ENCODE results near the gene C9orf78. TPM values are rescaled to one million over a fixed set of nuclear protein-coding genes. Genes with fewer than 3 reads are reported as not detected.

The C9orf78 gene
- total and polyA plus RNA-seq, 2 experiments from 2014 or later, result 34.4 to 84.6 TPM

DNA sequence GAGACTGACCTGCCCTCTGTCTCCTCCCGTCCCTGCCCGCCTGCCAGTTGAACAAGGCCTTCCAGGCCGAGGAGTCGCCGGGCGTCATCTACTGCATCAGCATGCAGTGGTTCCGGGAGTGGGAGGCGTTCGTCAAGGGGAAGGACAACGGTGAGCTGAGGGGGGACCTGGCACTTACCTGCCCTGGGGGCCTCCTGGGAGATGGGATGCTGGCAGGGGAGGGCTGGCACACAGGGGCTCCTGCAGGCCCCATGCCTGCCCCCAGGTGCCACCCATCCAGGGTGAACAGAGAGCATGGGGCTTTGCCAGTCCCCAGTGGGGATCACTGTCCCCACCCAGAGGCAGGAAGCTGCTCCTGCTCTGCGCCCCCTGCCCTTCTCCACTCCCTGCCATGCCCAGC, 43.2 kb upstream of the C9orf78 start (continued):
- TF ChIP-seq, protein P1, sequence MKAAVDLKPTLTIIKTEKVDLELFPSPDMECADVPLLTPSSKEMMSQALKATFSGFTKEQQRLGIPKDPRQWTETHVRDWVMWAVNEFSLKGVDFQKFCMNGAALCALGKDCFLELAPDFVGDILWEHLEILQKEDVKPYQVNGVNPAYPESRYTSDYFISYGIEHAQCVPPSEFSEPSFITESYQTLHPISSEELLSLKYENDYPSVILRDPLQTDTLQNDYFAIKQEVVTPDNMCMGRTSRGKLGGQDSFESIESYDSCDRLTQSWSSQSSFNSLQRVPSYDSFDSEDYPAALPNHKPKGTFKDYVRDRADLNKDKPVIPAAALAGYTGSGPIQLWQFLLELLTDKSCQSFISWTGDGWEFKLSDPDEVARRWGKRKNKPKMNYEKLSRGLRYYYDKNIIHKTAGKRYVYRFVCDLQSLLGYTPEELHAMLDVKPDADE (IDR thresholded peaks at IDR 0.05), result no peak
- TF ChIP-seq CREB1 (CRISPR knock-in tag; IDR thresholded peaks at IDR 0.05; ENCODE audit: low read depth) (no peak), ZNF114 (CRISPR knock-in tag; IDR thresholded peaks at IDR 0.05) (no peak), EZH2 (IDR thresholded peaks at IDR 0.05; ENCODE audit: low read depth, unreplicated experiment) (no peak), NANOG (IDR thresholded peaks at IDR 0.05; ENCODE audit: borderline replicate concordance) (no peak), STAT1 (IDR thresholded peaks at IDR 0.05; ENCODE audit: unreplicated experiment) (no peak), JUNB (IDR thresholded peaks at IDR 0.05; ENCODE audit: unreplicated experiment) (no peak), ZNF331 (CRISPR knock-in tag; IDR thresholded peaks at IDR 0.05; ENCODE audit: low read depth) (no peak)
- TF ChIP-seq, protein P2, sequence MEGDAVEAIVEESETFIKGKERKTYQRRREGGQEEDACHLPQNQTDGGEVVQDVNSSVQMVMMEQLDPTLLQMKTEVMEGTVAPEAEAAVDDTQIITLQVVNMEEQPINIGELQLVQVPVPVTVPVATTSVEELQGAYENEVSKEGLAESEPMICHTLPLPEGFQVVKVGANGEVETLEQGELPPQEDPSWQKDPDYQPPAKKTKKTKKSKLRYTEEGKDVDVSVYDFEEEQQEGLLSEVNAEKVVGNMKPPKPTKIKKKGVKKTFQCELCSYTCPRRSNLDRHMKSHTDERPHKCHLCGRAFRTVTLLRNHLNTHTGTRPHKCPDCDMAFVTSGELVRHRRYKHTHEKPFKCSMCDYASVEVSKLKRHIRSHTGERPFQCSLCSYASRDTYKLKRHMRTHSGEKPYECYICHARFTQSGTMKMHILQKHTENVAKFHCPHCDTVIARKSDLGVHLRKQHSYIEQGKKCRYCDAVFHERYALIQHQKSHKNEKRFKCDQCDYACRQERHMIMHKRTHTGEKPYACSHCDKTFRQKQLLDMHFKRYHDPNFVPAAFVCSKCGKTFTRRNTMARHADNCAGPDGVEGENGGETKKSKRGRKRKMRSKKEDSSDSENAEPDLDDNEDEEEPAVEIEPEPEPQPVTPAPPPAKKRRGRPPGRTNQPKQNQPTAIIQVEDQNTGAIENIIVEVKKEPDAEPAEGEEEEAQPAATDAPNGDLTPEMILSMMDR (conservative IDR thresholded peaks at IDR 0.05; ENCODE audit: low read depth in 2 of 2), result no peak

GRCh38 chr9:129876815-129877214, 41.7 kb upstream of the C9orf78 start:
- ATAC-seq, result no peak
- Mint-ChIP-seq H3K27ac (no peak overlapping the region), H3K4me1 (peaks cover 13% of the 10 kb centered on the region)
- TF ChIP-seq NANOG (IDR thresholded peaks at IDR 0.05; ENCODE audit: borderline replicate concordance) (no peak), ZNF114 (CRISPR knock-in tag; IDR thresholded peaks at IDR 0.05) (no peak), STAT1 (IDR thresholded peaks at IDR 0.05; ENCODE audit: unreplicated experiment) (no peak), EZH2phosphoT487 (IDR thresholded peaks at IDR 0.05; ENCODE audit: unreplicated experiment) (no peak), CREB1 (CRISPR knock-in tag; IDR thresholded peaks at IDR 0.05; ENCODE audit: low read depth) (no peak), EZH2 (IDR thresholded peaks at IDR 0.05; ENCODE audit: low read depth, unreplicated experiment) (no peak)
- TF ChIP-seq, protein P3, sequence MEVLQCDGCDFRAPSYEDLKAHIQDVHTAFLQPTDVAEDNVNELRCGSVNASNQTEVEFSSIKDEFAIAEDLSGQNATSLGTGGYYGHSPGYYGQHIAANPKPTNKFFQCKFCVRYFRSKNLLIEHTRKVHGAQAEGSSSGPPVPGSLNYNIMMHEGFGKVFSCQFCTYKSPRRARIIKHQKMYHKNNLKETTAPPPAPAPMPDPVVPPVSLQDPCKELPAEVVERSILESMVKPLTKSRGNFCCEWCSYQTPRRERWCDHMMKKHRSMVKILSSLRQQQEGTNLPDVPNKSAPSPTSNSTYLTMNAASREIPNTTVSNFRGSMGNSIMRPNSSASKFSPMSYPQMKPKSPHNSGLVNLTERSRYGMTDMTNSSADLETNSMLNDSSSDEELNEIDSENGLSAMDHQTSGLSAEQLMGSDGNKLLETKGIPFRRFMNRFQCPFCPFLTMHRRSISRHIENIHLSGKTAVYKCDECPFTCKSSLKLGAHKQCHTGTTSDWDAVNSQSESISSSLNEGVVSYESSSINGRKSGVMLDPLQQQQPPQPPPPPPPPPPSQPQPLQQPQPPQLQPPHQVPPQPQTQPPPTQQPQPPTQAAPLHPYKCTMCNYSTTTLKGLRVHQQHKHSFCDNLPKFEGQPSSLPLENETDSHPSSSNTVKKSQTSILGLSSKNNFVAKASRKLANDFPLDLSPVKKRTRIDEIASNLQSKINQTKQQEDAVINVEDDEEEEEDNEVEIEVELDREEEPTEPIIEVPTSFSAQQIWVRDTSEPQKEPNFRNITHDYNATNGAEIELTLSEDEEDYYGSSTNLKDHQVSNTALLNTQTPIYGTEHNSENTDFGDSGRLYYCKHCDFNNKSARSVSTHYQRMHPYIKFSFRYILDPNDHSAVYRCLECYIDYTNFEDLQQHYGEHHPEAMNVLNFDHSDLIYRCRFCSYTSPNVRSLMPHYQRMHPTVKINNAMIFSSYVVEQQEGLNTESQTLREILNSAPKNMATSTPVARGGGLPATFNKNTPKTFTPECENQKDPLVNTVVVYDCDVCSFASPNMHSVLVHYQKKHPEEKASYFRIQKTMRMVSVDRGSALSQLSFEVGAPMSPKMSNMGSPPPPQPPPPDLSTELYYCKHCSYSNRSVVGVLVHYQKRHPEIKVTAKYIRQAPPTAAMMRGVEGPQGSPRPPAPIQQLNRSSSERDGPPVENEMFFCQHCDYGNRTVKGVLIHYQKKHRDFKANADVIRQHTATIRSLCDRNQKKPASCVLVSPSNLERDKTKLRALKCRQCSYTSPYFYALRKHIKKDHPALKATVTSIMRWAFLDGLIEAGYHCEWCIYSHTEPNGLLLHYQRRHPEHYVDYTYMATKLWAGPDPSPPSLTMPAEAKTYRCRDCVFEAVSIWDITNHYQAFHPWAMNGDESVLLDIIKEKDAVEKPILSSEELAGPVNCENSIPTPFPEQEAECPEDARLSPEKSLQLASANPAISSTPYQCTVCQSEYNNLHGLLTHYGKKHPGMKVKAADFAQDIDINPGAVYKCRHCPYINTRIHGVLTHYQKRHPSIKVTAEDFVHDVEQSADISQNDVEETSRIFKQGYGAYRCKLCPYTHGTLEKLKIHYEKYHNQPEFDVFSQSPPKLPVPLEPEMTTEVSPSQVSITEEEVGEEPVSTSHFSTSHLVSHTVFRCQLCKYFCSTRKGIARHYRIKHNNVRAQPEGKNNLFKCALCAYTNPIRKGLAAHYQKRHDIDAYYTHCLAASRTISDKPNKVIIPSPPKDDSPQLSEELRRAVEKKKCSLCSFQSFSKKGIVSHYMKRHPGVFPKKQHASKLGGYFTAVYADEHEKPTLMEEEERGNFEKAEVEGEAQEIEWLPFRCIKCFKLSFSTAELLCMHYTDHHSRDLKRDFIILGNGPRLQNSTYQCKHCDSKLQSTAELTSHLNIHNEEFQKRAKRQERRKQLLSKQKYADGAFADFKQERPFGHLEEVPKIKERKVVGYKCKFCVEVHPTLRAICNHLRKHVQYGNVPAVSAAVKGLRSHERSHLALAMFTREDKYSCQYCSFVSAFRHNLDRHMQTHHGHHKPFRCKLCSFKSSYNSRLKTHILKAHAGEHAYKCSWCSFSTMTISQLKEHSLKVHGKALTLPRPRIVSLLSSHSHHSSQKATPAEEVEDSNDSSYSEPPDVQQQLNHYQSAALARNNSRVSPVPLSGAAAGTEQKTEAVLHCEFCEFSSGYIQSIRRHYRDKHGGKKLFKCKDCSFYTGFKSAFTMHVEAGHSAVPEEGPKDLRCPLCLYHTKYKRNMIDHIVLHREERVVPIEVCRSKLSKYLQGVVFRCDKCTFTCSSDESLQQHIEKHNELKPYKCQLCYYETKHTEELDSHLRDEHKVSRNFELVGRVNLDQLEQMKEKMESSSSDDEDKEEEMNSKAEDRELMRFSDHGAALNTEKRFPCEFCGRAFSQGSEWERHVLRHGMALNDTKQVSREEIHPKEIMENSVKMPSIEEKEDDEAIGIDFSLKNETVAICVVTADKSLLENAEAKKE (CRISPR knock-in tag; IDR thresholded peaks at IDR 0.05), result no peak
- TF ChIP-seq, protein P2 (conservative IDR thresholded peaks at IDR 0.05; ENCODE audit: low read depth in 2 of 2), result no peak
- TF ChIP-seq, protein P1 (IDR thresholded peaks at IDR 0.05), result no peak

More at GRCh38 chr9:129876815-129877214, 41.7 kb upstream of the C9orf78 start:
- H3K79me2 ChIP-seq (replicated peaks; ENCODE audit: insufficient read depth), result no peaks in the 10 kb centered on the region
- no peaks in the 10 kb centered on the region for H3K9me2 ChIP-seq (ENCODE audit: insufficient read depth)
- H3K4me3 Mint-ChIP-seq, result no peak overlapping the region
- no peak for DNase-seq (ENCODE audit: low spot score)
- peaks cover 11% of the 10 kb centered on the region for H3K27me3 Mint-ChIP-seq (ENCODE audit: insufficient read depth, low read depth, poor library complexity)
- no peak overlapping the region for H3K4me3 ChIP-seq
- peaks cover 5% of the 10 kb centered on the region; the same call in 1 of the 2 replicates for H3K4me1 ChIP-seq (ENCODE audit: insufficient read depth)
- no peaks in the 10 kb centered on the region for H3K9me3 Mint-ChIP-seq
- H3K4me2 ChIP-seq, result no peak overlapping the region
- H2AFZ ChIP-seq, result no peak overlapping the region
- H3K27me3 ChIP-seq (ENCODE audit: insufficient read depth), result no peaks in the 10 kb centered on the region
- no peaks in the 10 kb centered on the region for H3K36me3 Mint-ChIP-seq (ENCODE audit: low read depth)
- no peaks in the 10 kb centered on the region; the same call in 1 of the 2 replicates for H3F3A ChIP-seq (replicated peaks; ENCODE audit: low read depth)
- no peaks in the 10 kb centered on the region for H4K20me1 ChIP-seq (replicated peaks; ENCODE audit: insufficient read depth)
- no peak overlapping the region for H3K27ac ChIP-seq (ENCODE audit: low read depth)
- no peaks in the 10 kb centered on the region for H3K36me3 ChIP-seq (ENCODE audit: insufficient read depth)
